Mesendoderm (in vitro differentiated cells): ENCODE data around the gene ZNF829. TPM values are rescaled to one million over a fixed set of nuclear protein-coding genes. Genes with fewer than 3 reads are reported as not detected.

Experiments used
- DNase-seq: peaks from one replicate; pipeline ENCODE4 v3.0.0; 2013
- H2AK5ac ChIP-seq: 2 replicates; pipeline ENCODE4 v1.6.1; 2013; ENCODE audit warnings: low read length, inconsistent platforms
- H2BK120ac ChIP-seq: 2 replicates; pipeline ENCODE4 v1.6.1; 2013; ENCODE audit warnings: low read depth, mild to moderate bottlenecking, low read length, moderate library complexity, mixed read lengths
- H2BK15ac ChIP-seq: replicated peaks from 2 replicates; pipeline ENCODE4 v1.6.1; 2013; ENCODE audit warnings: low read depth, mild to moderate bottlenecking, moderate library complexity
- H2BK5ac ChIP-seq: 2 replicates; pipeline ENCODE4 v1.6.1; 2013; ENCODE audit warnings: low read length, inconsistent platforms
- H3K18ac ChIP-seq: 2 replicates; pipeline ENCODE4 v1.6.1; 2013; ENCODE audit warnings: mild to moderate bottlenecking, low read length, mixed read lengths
- H3K23ac ChIP-seq: one replicate; pipeline ENCODE4 v1.6.1; 2013; ENCODE audit warnings: low read length
- H3K27ac ChIP-seq: 2 replicates; pipeline ENCODE4 v1.5.1; 2013; ENCODE audit warnings: low read depth, mild to moderate bottlenecking, inconsistent platforms, low read length, moderate library complexity
- H3K27me3 ChIP-seq: 2 replicates; pipeline ENCODE4 v1.6.1; 2013; ENCODE audit warnings: low read length, control low read depth, mild to moderate bottlenecking, inconsistent platforms; ENCODE audit not compliant: insufficient read depth, poor library complexity
- H3K36me3 ChIP-seq: 2 replicates; pipeline ENCODE4 v1.6.1; 2013; ENCODE audit warnings: low read length, inconsistent platforms; ENCODE audit not compliant: control insufficient read depth, insufficient read depth
- H3K4ac ChIP-seq: one replicate; pipeline ENCODE4 v1.6.1; 2013; ENCODE audit warnings: low read depth, mild to moderate bottlenecking, low read length, moderate library complexity
- H3K4me1 ChIP-seq: 2 replicates; pipeline ENCODE4 v1.6.1; 2013; ENCODE audit warnings: low read depth, low read length, inconsistent platforms; ENCODE audit not compliant: control insufficient read depth
- H3K4me2 ChIP-seq: 2 replicates; pipeline ENCODE4 v1.6.1; 2013; ENCODE audit warnings: low read length
- H3K4me3 ChIP-seq: 2 replicates; pipeline ENCODE4 v1.5.1; 2013; ENCODE audit warnings: mild to moderate bottlenecking, low read length
- H3K56ac ChIP-seq: one replicate; pipeline ENCODE4 v1.6.1; 2013; ENCODE audit warnings: low read length
- H3K79me1 ChIP-seq: 2 replicates; pipeline ENCODE4 v1.6.1; 2013; ENCODE audit warnings: low read length, inconsistent platforms
- H3K79me2 ChIP-seq: 2 replicates; pipeline ENCODE4 v1.6.1; 2013; ENCODE audit warnings: mild to moderate bottlenecking, low read length; ENCODE audit not compliant: control insufficient read depth, insufficient read depth
- H3K9ac ChIP-seq: 2 replicates; pipeline ENCODE4 v1.6.1; 2013; ENCODE audit warnings: low read length, inconsistent platforms
- H4K5ac ChIP-seq: one replicate; pipeline ENCODE4 v1.6.1; 2013; ENCODE audit warnings: low read length
- H4K8ac ChIP-seq: one replicate; pipeline ENCODE4 v1.6.1; 2013; ENCODE audit warnings: low read depth, mild to moderate bottlenecking, control low read depth, low read length, moderate library complexity
- WGBS: extraction: QIAGEN DNeasy Blood & Tissue Kit; methylation state at CpG from one replicate; pipeline ENCODE4 v1.1.7; 2013; ENCODE audit warnings: low lambda C conversion rate, missing lambda C conversion rate; ENCODE audit not compliant: insufficient coverage; ENCODE audit errors: extremely low coverage; 5-methylcytosine and 5-hydroxymethylcytosine counted together
- polyA plus RNA-seq, 2 experiments: library from polyadenylated mRNA; stranded (reverse); fragments of 200-250 nt; gene quantifications; one replicate each; pipeline ENCODE4 v1.2.3, GENCODE V29; 2013

Gene ZNF829
- polyA plus RNA-seq (2013, experiment 1 of 2): 4.7 TPM
- 5.0 TPM for polyA plus RNA-seq (2013, experiment 2 of 2)

GRCh38 chr19:36915992-36916830, at the start of gene ZNF829, which contains the start of gene ZNF568:
TSS of gene ZNF829 (minus strand) at chr19:36916291. CDS start at chr19:36915167, 1,124 bp downstream.
TSS of gene ZNF568 (plus strand) at chr19:36916332. CDS start at chr19:36922771, 6,439 bp downstream.
- peak within 1 kb of the TSS; percentile 76 for H3K18ac ChIP-seq
- H3K4ac ChIP-seq: no peak within 1 kb of the TSS
- peak; percentile 97 for DNase-seq
- no peaks in the 10 kb centered on the region for H3K79me2 ChIP-seq
- peaks cover 6% of the 10 kb centered on the region for H3K79me1 ChIP-seq
- no peaks in the 10 kb centered on the region for H3K27me3 ChIP-seq
- peaks cover 1% of the 10 kb centered on the region for H3K36me3 ChIP-seq
- H3K9ac ChIP-seq: peak within 1 kb of the TSS; percentile 64
- H3K4me3 ChIP-seq: peak within 1 kb of the TSS; percentile 43
- no peak within 1 kb of the TSS for H3K23ac ChIP-seq
- H3K4me1 ChIP-seq: peaks cover 2% of the 10 kb centered on the region
- peak within 1 kb of the TSS; percentile 85 for H3K4me2 ChIP-seq
- H4K5ac ChIP-seq: no peak within 1 kb of the TSS
- H2BK120ac ChIP-seq: no peak within 1 kb of the TSS
- 100% methylated on average over 6 of the region's 57 CpGs for WGBS
- no peak within 1 kb of the TSS for H2AK5ac ChIP-seq
- H4K8ac ChIP-seq: no peak within 1 kb of the TSS
- H3K27ac ChIP-seq: peak within 1 kb of the TSS; percentile 89
- no peak within 1 kb of the TSS for H2BK15ac ChIP-seq
- H3K56ac ChIP-seq: peak within 1 kb of the TSS; percentile 99
- peak within 1 kb of the TSS; percentile 80 for H2BK5ac ChIP-seq

- Histone ChIP-seq H2BK120ac (no peak overlapping the region), H3K4me3 (no peak overlapping the region), H3K23ac (no peak overlapping the region), H3K56ac (no peak overlapping the region), H3K79me1 (no peaks in the 10 kb centered on the region), H4K5ac (no peak overlapping the region), H3K4me1 (no peaks in the 10 kb centered on the region), H3K27me3 (no peaks in the 10 kb centered on the region), H3K79me2 (no peaks in the 10 kb centered on the region), H3K9ac (no peak overlapping the region), H3K4ac (no peak overlapping the region), H2AK5ac (no peak overlapping the region), H2BK5ac (no peak overlapping the region), H3K4me2 (no peak overlapping the region), H2BK15ac (no peak overlapping the region), H3K36me3 (no peaks in the 10 kb centered on the region), H3K18ac (no peak overlapping the region), H4K8ac (no peak overlapping the region), H3K27ac (no peak overlapping the region)
- DNase-seq: no peak
- WGBS: no CpG with 5 or more reads among the region's 2 CpGs
Observed at GRCh38 chr19:36963280-36963679, 47.2 kb upstream of the ZNF829 start.

GRCh38 chr19:36962346-36962745, 46.3 kb upstream of the ZNF829 start:
- H3K4ac ChIP-seq: no peak overlapping the region
- H2BK15ac ChIP-seq: no peak overlapping the region
- no peaks in the 10 kb centered on the region for H3K27me3 ChIP-seq
- no peak overlapping the region for H3K18ac ChIP-seq
- H3K56ac ChIP-seq: no peak overlapping the region
- no peak overlapping the region for H2BK120ac ChIP-seq
- no peak for DNase-seq
- H3K9ac ChIP-seq: no peak overlapping the region
- no peak overlapping the region for H3K4me3 ChIP-seq
- no peak overlapping the region for H4K8ac ChIP-seq
- no peak overlapping the region for H2AK5ac ChIP-seq
- H3K79me2 ChIP-seq: no peaks in the 10 kb centered on the region
- no peaks in the 10 kb centered on the region for H3K79me1 ChIP-seq
- no CpG with 5 or more reads among the region's 6 CpGs for whole genome bisulfite sequencing
- no peaks in the 10 kb centered on the region for H3K36me3 ChIP-seq
- no peak overlapping the region for H4K5ac ChIP-seq
- no peak overlapping the region for H3K4me2 ChIP-seq
- no peak overlapping the region for H3K27ac ChIP-seq
- no peaks in the 10 kb centered on the region for H3K4me1 ChIP-seq
- no peak overlapping the region for H2BK5ac ChIP-seq
- H3K23ac ChIP-seq: no peak overlapping the region

DNA sequence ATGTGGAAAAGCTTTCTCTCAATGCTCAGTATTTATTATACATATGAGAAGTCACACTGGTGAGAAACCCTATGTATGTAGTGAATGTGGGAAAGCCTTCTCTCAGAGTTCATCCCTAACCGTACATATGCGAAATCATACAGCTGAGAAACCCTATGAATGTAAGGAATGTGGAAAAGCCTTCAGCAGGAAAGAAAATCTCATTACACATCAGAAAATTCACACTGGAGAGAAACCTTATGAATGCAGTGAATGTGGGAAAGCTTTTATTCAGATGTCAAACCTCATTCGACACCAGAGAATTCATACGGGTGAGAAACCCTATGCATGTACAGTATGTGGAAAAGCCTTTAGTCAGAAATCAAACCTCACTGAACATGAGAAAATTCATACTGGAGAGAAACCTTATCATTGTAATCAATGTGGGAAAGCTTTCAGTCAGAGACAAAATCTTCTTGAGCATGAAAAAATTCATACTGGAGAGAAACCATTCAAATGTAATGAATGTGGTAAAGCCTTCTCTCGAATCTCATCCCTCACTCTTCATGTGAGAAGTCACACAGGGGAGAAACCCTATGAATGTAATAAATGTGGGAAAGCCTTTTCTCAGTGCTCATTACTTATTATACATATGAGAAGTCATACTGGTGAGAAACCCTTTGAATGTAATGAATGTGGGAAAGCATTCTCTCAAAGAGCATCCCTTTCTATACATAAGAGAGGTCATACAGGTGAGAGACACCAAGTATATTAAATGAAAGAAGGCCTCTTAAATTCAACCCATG, 34.4 kb upstream of the ZNF829 start:
- no peak overlapping the region for H3K9ac ChIP-seq
- no CpG with 5 or more reads among the region's 5 CpGs for WGBS
- H3K18ac ChIP-seq: no peak overlapping the region
- no peak overlapping the region for H2BK15ac ChIP-seq
- H3K79me1 ChIP-seq: no peaks in the 10 kb centered on the region
- no peak overlapping the region for H2BK5ac ChIP-seq
- H3K56ac ChIP-seq: no peak overlapping the region
- peak; percentile 1 for DNase-seq
- no peaks in the 10 kb centered on the region for H3K4me1 ChIP-seq
- no peak overlapping the region for H3K23ac ChIP-seq
- H3K4me2 ChIP-seq: no peak overlapping the region
- no peak overlapping the region for H3K27ac ChIP-seq
- H3K4me3 ChIP-seq: no peak overlapping the region
- H4K5ac ChIP-seq: no peak overlapping the region
- H3K4ac ChIP-seq: no peak overlapping the region
- H4K8ac ChIP-seq: no peak overlapping the region
- no peak overlapping the region for H2AK5ac ChIP-seq
- no peaks in the 10 kb centered on the region for H3K79me2 ChIP-seq
- no peak overlapping the region for H2BK120ac ChIP-seq
- H3K36me3 ChIP-seq: no peaks in the 10 kb centered on the region
- no peaks in the 10 kb centered on the region for H3K27me3 ChIP-seq

DNA sequence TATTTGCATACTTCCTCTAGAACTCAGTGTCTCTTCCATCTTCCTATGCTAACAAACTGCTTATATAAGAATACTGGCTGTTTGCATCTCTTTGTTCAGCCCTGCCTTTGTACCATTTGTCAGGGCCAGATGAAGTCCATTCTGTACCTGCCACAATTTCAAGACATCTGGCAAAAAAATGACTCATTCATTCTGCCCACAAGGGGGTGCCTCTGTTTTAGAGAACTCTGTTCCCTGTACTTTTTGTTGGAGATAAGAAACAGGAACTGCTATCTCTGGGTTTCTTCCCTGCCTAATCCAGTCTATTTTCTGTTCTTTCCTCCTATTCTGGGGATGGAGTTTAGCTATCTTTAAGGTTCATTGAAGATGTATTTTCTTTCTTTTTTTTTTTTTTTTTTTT, 23.1 kb upstream of the ZNF829 start:
- no peak overlapping the region for H2AK5ac ChIP-seq
- no peak overlapping the region for H3K56ac ChIP-seq
- no peak overlapping the region for H3K9ac ChIP-seq
- H3K4me3 ChIP-seq: no peak overlapping the region
- H4K5ac ChIP-seq: no peak overlapping the region
- H3K4ac ChIP-seq: no peak overlapping the region
- H3K79me1 ChIP-seq: no peaks in the 10 kb centered on the region
- no peak overlapping the region for H3K18ac ChIP-seq
- no peaks in the 10 kb centered on the region for H3K36me3 ChIP-seq
- H3K4me2 ChIP-seq: no peak overlapping the region
- H3K27ac ChIP-seq: no peak overlapping the region
- H3K23ac ChIP-seq: no peak overlapping the region
- no peak overlapping the region for H4K8ac ChIP-seq
- no peaks in the 10 kb centered on the region for H3K79me2 ChIP-seq
- no peak overlapping the region for H2BK5ac ChIP-seq
- no peak overlapping the region for H2BK15ac ChIP-seq
- no peak overlapping the region for H2BK120ac ChIP-seq
- H3K4me1 ChIP-seq: no peaks in the 10 kb centered on the region
- no peaks in the 10 kb centered on the region for H3K27me3 ChIP-seq
- DNase-seq: peak; percentile 16
